AML-193 (cell line): ENCODE measurements around the gene ME3.

Source experiments
- DNase-seq, 2 experiments: peaks; one replicate each; lab custom pipeline; 2025; lab: John Stamatoyannopoulos, UW

ME3 gene

GRCh38 chr11:86460461-86461385 is 211.7 kb downstream of the ME3 start:
- DNase-seq = no peak

GRCh38 chr11:86459682-86460460 is 212.5 kb downstream of the ME3 start:
- no peak for DNase-seq

DNA sequence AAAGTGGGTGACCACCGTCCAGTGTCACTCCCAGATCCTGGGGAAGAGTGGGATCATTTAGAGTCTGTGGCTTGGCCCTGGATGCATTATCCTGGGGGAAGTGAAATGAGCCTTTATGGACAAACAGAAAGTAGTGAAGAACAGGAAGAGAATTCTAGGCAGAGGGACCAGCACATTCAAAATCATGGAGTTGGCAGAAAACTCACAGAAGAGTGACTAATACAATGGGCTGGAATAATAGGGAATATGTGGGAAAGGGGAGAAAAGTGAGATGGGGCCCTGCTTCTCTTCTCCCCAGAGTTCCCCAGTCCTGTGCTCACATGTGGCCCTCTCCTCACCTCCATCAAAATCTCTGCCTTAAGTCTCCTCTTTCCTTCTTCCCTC is 213.4 kb downstream of the ME3 start:
- no peak for DNase-seq

- no peak for DNase-seq
These were observed 214.0 kb downstream of the ME3 start for GRCh38 chr11:86458294-86459001.

DNA sequence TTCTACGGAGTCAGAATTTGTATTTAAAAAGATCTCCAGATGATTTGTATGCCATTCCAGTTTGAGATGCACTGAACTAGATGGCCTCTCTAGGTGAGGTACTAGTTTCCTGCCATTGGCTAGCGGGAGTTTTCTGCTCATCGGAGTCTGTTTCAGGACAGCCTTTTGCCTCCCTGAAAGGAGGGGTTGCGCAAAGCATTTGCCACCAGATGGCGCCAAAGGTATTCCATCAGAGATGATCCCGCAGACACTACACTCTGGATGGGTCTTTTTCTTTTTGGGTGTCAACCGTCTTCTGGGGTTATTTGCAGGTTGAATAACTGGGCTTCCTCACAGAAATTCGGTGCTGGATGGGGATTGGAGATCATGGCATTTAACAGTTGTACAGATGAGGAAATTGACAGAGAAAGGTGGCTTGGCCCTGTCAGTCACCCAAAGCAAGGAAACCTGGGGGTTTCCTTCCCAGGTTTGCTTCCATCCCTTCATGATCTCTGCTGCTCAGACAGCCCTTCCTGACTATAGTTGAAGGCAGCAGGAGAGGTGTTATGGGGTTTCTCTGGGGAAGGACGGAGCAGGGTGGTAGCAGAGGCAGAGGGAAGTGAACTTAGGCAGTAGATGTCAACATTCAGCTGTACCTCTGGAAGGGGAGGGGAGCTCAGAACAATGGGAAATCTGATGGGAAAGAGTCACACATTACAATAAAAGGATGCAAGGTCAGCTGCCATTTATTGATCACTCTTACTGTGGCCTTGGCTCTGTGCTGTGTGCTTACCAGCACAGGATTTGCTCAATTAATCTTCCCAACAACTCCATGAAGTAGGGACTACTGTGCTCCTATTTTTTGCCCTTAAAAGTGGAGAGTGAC is 216.1 kb downstream of the ME3 start:
- peak; percentile 34 to 52 for DNase-seq

GRCh38 chr11:86453290-86454030 is 219.0 kb downstream of the ME3 start:
- DNase-seq = no peak

- DNase-seq = no peak
These were observed 222.3 kb downstream of the ME3 start for GRCh38 chr11:86449993-86450629.

DNA sequence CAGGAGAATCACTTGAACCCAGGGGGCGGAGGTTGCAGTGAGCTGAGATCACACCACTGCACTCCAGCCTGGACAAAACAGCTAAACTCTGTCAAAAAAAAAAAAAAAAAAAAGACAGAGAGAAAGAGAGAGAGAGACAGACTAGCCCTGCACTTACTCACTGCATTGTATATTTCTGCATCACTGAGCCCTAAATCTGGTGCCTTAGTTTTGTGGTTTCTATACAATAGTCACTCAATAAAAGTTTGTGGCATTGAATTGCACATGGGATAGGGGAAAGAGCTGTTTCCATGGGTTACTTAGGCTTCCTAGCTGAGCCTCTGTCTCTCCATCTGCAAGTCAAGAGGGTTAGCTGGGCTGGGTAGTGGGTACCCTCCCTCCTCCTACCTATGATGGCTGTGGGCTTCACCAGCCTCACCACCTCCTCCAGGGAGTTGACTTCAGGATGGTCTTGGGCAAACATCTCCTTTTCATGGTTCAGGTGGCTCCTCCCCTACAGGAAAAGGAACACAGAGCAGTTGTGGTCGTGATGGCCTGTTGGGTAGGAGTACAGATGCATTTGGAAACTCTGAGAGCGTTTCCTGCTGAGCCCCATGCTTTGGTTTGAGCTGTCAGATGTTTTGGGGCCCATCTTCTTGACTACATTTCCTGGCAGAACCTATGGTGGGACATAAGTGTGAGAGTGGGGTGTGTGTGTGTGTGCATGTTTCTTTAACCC is 224.5 kb downstream of the ME3 start:
- DNase-seq = no peak

DNA sequence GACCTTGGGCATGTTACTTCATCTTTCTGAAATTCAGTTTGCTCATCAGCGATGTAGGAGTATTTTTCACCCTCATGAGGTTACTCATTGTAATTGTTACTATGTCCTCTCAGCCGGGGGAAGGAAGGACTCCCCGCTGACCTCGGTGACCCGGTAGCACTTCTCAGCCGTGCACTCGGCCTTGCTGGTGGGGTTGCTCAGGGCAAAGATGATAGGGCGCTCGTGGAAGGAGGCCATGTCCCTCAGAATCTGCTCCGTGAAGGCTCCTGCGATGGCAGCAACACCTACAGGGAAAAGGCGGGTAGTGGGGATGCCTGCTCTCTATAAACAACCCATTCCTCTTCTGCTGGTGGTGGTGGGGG is 225.5 kb downstream of the ME3 start:
- no peak for DNase-seq

DNA sequence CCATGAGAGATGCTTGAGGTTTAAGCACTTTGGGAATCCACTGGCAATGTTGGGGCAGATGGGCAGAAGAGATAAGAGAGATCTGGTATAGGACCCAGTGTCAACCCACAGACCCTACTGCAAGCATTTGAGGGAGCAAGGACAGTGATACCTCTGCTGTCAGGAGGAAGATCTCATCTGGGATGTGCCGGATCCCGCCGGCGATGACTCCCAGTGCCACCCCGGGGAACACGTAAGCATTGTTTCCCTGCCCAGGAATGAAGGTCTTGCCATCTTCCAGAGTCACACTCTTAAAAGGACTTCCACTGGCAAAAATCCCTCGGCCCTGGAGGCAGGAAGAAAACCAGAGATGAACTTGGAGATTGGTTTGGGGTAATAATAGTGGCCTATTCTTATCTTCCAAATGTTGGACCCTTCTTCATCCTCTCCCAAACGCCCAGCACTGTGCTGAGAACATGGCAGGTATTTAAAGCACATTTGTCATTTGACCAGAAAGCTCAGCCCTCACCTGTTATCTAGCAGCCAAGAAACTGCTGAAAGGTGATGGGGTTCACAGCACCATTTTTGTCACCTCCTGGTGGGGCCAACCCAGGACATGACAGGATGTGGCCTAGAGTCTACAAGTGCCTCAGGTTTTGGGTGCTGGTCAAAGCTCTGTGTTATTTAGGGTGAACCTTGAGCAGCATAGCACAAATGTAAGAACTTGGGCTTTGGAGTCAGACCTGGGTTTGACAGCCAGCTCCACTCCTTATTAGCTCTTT is 226.1 kb downstream of the ME3 start:
- DNase-seq = no peak

DNA sequence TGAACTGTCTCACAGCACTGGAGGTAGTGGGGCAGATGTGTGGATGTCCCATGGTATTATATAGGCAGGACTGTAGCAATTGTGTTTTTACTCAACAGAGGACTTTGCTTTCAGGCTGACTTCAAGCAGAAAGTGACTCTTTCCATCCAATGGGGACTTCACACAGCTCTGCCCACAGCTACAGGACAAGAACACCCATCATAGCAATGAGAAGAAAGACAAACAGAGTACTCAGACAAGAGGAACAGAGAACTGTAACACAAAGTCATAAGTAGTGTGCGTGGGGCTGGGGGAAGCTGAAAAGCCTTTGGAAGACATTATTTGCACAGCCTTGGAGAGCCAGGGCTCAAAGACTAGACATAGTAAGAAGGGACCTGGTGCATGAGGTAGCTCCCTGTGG is 227.4 kb downstream of the ME3 start:
- no peak for DNase-seq

DNA sequence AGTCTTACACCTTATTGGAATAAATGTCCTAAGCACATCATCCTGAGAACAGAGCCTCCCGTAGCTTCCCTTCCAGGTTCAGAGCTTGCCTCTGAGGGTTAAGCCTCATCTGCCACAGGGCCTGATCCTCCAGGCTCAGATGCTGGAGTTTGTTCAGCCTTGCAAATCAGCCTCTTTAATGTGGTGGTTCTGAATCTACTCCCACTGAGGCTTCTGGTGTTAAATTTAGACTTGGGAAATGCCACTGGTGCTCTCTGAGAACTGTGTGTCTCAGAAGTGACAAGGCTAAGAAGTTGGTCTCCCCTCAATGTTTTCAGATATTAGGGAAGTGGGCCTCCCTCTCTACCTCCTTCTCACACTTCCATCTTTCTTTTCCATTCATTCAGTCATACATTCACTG is 229.0 kb downstream of the ME3 start:
- DNase-seq = no peak

GRCh38 chr11:86442827-86443226 is 229.6 kb downstream of the ME3 start:
- DNase-seq = no peak

DNA sequence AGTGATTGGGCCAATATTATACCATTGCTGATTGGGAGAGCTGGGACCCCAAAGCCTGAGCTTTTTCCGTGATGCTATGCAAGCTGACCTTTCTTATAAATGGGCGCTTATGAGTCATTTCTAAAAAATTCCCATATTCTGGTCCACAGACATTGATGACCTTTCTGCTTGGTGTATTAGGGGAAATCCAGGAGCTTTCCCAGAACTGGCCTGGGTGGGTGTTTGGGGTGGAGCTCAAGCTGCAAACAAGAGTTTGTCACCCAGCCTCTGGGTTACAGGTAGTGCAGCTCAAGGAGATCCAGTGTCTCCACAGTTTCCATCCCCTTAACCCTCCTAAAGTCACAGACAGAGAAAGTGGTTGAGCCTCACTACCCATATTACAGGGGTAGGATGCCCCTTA is 230.0 kb downstream of the ME3 start:
- no peak for DNase-seq

GRCh38 chr11:86440843-86441242 is 231.6 kb downstream of the ME3 start:
- DNase-seq = no peak

GRCh38 chr11:86440305-86440716 is 232.1 kb downstream of the ME3 start:
- DNase-seq = no peak

- DNase-seq = no peak
These were observed 233.7 kb downstream of the ME3 start for GRCh38 chr11:86438685-86439084.

DNA sequence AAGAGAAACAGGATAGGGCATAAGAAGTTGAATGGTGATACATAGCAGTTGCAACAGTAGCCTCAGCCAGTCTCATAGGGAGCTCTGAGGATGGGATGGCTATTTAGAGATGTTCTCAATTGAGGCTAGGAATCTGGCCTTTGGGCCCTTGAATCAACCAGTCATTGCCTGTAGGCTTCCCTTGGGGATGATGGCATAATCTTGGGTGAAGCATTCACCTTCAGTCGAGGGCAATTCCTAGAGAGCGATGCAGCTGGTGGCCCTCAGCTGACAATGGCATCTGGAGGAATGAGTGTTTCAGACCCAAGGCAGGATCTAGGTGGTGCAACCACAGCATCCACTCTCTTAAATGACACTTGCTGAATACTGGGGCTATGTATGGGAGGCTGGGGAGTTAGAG is 236.7 kb downstream of the ME3 start:
- DNase-seq = no peak
